SK-N-SH (cell line): ENCODE measurements around the gene NPPB. TPM values are rescaled to one million over a fixed set of nuclear protein-coding genes. Genes with fewer than 3 reads are reported as not detected.

Experiments
- CTCF ChIA-PET: fragments of 300-600, 350-600 bp; formaldehyde crosslinking; extraction: SDS; loops from one replicate; lab custom pipeline; 2021; lab: Yijun Ruan, JAX
- POLR2A ChIA-PET: fragments of 350-600 bp; sonication (Branson Sonifier 250); formaldehyde crosslinking; extraction: SDS; loops from one replicate; lab custom pipeline; 2020; ENCODE audit warnings: antibody characterized with exemption, inconsistent platforms; lab: Yijun Ruan, JAX
- DNase-seq: peaks from one replicate; pipeline ENCODE4 v3.0.0; 2012
- H2AFZ ChIP-seq: fragments of 200-600 bp; sonication (generic); 2 replicates; pipeline ENCODE4 v1.8.1; 2016; ENCODE audit warnings: antibody characterized with exemption, mild to moderate bottlenecking, low read depth
- H3F3A ChIP-seq: fragments of 200-600 bp; sonication (generic); replicated peaks from 2 replicates; pipeline ENCODE3; 2016; ENCODE audit warnings: antibody characterized with exemption, mild to moderate bottlenecking; ENCODE audit not compliant: insufficient read depth
- H3K27ac ChIP-seq, 2 experiments: fragments of 200-500 bp in 1 of 2; fragments of 200-600 bp in 1 of 2; sonication (Bioruptor generic) in 1 of 2; sonication (generic), shearing (Covaris generic) in 1 of 2; 2 replicates each; pipeline versions ENCODE4 v1.5.1 to v1.6.1; 2014 to 2016; ENCODE audit warnings: low read depth in 2 of 2, inconsistent platforms in 1 of 2, low read length in 1 of 2, mild to moderate bottlenecking in 1 of 2, mixed read lengths in 1 of 2
- H3K27me3 ChIP-seq: fragments of 200-600 bp; sonication (generic), shearing (Covaris generic); 2 replicates; pipeline ENCODE4 v1.6.1; 2016; ENCODE audit warnings: mixed run types; ENCODE audit not compliant: insufficient read depth
- H3K36me3 ChIP-seq, 2 experiments: fragments of 200-500 bp in 1 of 2; fragments of 200-600 bp in 1 of 2; sonication (Bioruptor generic) in 1 of 2; sonication (generic) in 1 of 2; replicated peaks in 1 of 2; 2 replicates each; pipeline versions ENCODE3 to v1.5.1; 2014 to 2016; ENCODE audit warnings: low read length in 1 of 2, mild to moderate bottlenecking in 1 of 2; ENCODE audit not compliant: insufficient read depth in 2 of 2, control insufficient read depth in 1 of 2
- H3K4me1 ChIP-seq, 2 experiments: fragments of 200-500 bp in 1 of 2; fragments of 200-600 bp in 1 of 2; sonication (Bioruptor generic) in 1 of 2; sonication (generic), shearing (Covaris generic) in 1 of 2; 2 replicates each; pipeline versions ENCODE4 v1.5.1 to v1.6.1; 2014 to 2016; ENCODE audit warnings: low read depth in 1 of 2, low read length in 1 of 2, mixed run types in 1 of 2; ENCODE audit not compliant: insufficient read depth in 2 of 2, control insufficient read depth in 1 of 2
- H3K4me2 ChIP-seq: fragments of 200-600 bp; sonication (generic), shearing (Covaris generic); 2 replicates; pipeline ENCODE4 v1.6.1; 2017; ENCODE audit warnings: mixed run types
- H3K4me3 ChIP-seq, 2 experiments: fragments of 200-500 bp in 1 of 2; fragments of 200-600 bp in 1 of 2; sonication (Bioruptor generic) in 1 of 2; sonication (generic), shearing (Covaris generic) in 1 of 2; 2 replicates each; pipeline versions ENCODE4 v1.5.1 to v1.8.1; 2014 to 2016; ENCODE audit warnings: low read depth in 2 of 2, inconsistent platforms in 1 of 2, low read length in 1 of 2, mild to moderate bottlenecking in 1 of 2, mixed read lengths in 1 of 2, moderate library complexity in 1 of 2
- H3K79me2 ChIP-seq: fragments of 200-600 bp; sonication (generic); 2 replicates; pipeline ENCODE4 v1.8.1; 2017; ENCODE audit warnings: mild to moderate bottlenecking; ENCODE audit not compliant: insufficient read depth
- H3K9ac ChIP-seq: fragments of 200-600 bp; sonication (generic); 2 replicates; pipeline ENCODE4 v1.6.1; 2017; ENCODE audit warnings: mixed run types
- H3K9me2 ChIP-seq: fragments of 200-600 bp; sonication (generic); 2 replicates; pipeline ENCODE4 v1.6.1; 2017; ENCODE audit warnings: mixed run types
- H3K9me3 ChIP-seq: fragments of 200-600 bp; sonication (generic); 2 replicates; pipeline ENCODE4 v1.6.1; 2017; ENCODE audit warnings: mixed run types, mild to moderate bottlenecking, moderate library complexity
- H4K20me1 ChIP-seq: fragments of 200-600 bp; sonication (generic); 2 replicates; pipeline ENCODE4 v1.6.1; 2017; ENCODE audit warnings: mild to moderate bottlenecking, mixed run types; ENCODE audit not compliant: insufficient read depth
- EP300 ChIP-seq, 2 experiments: IDR thresholded peaks; 2 replicates each; pipeline versions ENCODE4 v1.4.0 to v1.6.1; 2012; ENCODE audit warnings: borderline replicate concordance in 1 of 2, low read depth in 1 of 2, low read length in 1 of 2
- FOSL2 ChIP-seq: IDR thresholded peaks from 2 replicates; pipeline ENCODE4 v1.4.0; 2012; ENCODE audit warnings: low read depth, mild to moderate bottlenecking, moderate library complexity, borderline replicate concordance
- FOXM1 ChIP-seq: IDR thresholded peaks from 2 replicates; pipeline ENCODE4 v1.4.0; 2012; ENCODE audit warnings: low read depth, mild to moderate bottlenecking
- MXI1 ChIP-seq: IDR thresholded peaks from 2 replicates; pipeline ENCODE4 v1.6.1; 2012; ENCODE audit warnings: mild to moderate bottlenecking, low read depth, low read length, improper control_type of control experiment
- NFIC ChIP-seq: IDR thresholded peaks from 2 replicates; pipeline ENCODE4 v1.4.0; 2012; ENCODE audit warnings: borderline replicate concordance
- RXRA ChIP-seq: IDR thresholded peaks from 2 replicates; pipeline ENCODE4 v1.4.0; 2012; ENCODE audit warnings: low read depth, mild to moderate bottlenecking, borderline replicate concordance
- SIN3A ChIP-seq: IDR thresholded peaks from 2 replicates; pipeline ENCODE4 v1.6.1; 2012; ENCODE audit warnings: low read depth, mild to moderate bottlenecking, low read length, moderate library complexity, borderline replicate concordance
- SMC3 ChIP-seq: IDR thresholded peaks from 2 replicates; pipeline ENCODE4 v1.6.1; 2012; ENCODE audit warnings: low read depth, low read length, improper control_type of control experiment
- TAF1 ChIP-seq: IDR thresholded peaks from 2 replicates; pipeline ENCODE4 v1.6.1; 2012; ENCODE audit warnings: low read depth, mild to moderate bottlenecking, low read length, moderate library complexity, borderline replicate concordance
- USF1 ChIP-seq: IDR thresholded peaks from 2 replicates; pipeline ENCODE4 v1.4.0; 2012; ENCODE audit warnings: low read depth, borderline replicate concordance
- USF2 ChIP-seq: fragments of 150-350 bp; IDR thresholded peaks from 2 replicates; pipeline ENCODE4 v1.6.1; 2017; ENCODE audit warnings: antibody characterized with exemption, low read length, low read depth, borderline replicate concordance
- WGBS: methylation state at CpG from one replicate; pipeline ENCODE4 v1.1.6; 2017; ENCODE audit warnings: low lambda C conversion rate; 5-methylcytosine and 5-hydroxymethylcytosine counted together
- polyA plus RNA-seq, 3 experiments: library from polyadenylated mRNA; depleted of rRNA; stranded (reverse); fragments of >200 nt; gene quantifications; 2 replicates each; pipeline ENCODE4 v1.2.3, GENCODE V29; 2012

The NPPB gene
- polyA plus RNA-seq, 1 of the 3 experiments (the other 2 are of a cell fraction) = 0.85 TPM

GRCh38 chr1:11868331-11868980 lies 9.7 kb upstream of the NPPB start:
- no peaks in the 10 kb centered on the region for H3F3A ChIP-seq
- ChIA-PET CTCF (interaction anchor here (1.1 to 1.5 kb wide), 4 partner anchors 21 to 30 kb away, joined by 4 to 6 read pairs (median 4); partner anchors contain the start of gene NPPA), POLR2A (no interaction called here)
- H2AFZ ChIP-seq = no peak overlapping the region
- no peaks in the 10 kb centered on the region for H3K9me3 ChIP-seq
- H3K9me2 ChIP-seq = no peaks in the 10 kb centered on the region
- no peaks in the 10 kb centered on the region for H3K79me2 ChIP-seq
- no peak for DNase-seq
- no peak for TF ChIP-seq SMC3
- H3K27me3 ChIP-seq = 0 out of 2 replicates have a peak, but pooled peaks cover 12% of the 10 kb centered on the region
- 64% methylated on average over 13 of the region's 13 CpGs for WGBS
- no peaks in the 10 kb centered on the region for H4K20me1 ChIP-seq
- no peak overlapping the region for H3K9ac ChIP-seq
- H3K4me2 ChIP-seq = no peak overlapping the region
- no peak overlapping the region for H3K4me3 ChIP-seq
- no peaks in the 10 kb centered on the region for H3K36me3 ChIP-seq
- no peaks in the 10 kb centered on the region for H3K4me1 ChIP-seq
- no peak overlapping the region for H3K27ac ChIP-seq

- Histone ChIP-seq H3K36me3 (no peaks in the 10 kb centered on the region), H3K79me2 (no peaks in the 10 kb centered on the region), H3K9ac (no peak overlapping the region), H3F3A (no peaks in the 10 kb centered on the region), H3K27ac (no peak overlapping the region), H3K9me2 (no peaks in the 10 kb centered on the region), H3K4me3 (no peak overlapping the region)
- CTCF ChIA-PET = interaction anchor here (0.9 to 1.1 kb wide), 2 partner anchors 10 to 15 kb away, joined by 3 read pairs; partner anchors contain the start of gene NPPA
- TF ChIP-seq SIN3A (no peak), TAF1 (no peak), USF2 (no peak), USF1 (no peak), FOSL2 (peak; percentile 28; the same call in 1 of the 2 replicates), EP300 (IDR thresholded peaks at IDR 0.05; ENCODE audit: borderline replicate concordance in 1 of 2, low read depth in 1 of 2, low read length in 1 of 2) (no peak), NFIC (peak; percentile 22; the same call in 1 of the 2 replicates), RXRA (no peak), MXI1 (no peak), FOXM1 (no peak), SMC3 (no peak)
- TF ChIP-seq, all 33 proteins: peak for 2
- POLR2A ChIA-PET = interaction anchor here (1.3 kb wide), 1 partner anchor 15 kb away, joined by 4 read pairs; the partner anchor contains the start of gene NPPA
- DNase-seq = no peak
- Histone ChIP-seq H4K20me1 (no peaks in the 10 kb centered on the region), H3K9me3 (no peaks in the 10 kb centered on the region), H2AFZ (no peak overlapping the region), H3K27me3 (peaks cover 10% of the 10 kb centered on the region; the same call in 1 of the 2 replicates), H3K4me2 (no peak overlapping the region; the same call in 1 of the 2 replicates), H3K4me1 (peaks cover 0 to 11% of the 10 kb centered on the region in 2 experiments; a peak in 1 of 4 replicates)
- 20% methylated on average over 6 of the region's 6 CpGs for WGBS
Observed at GRCh38 chr1:11862890-11863289, 4.1 kb upstream of the NPPB start.
